Keratinocyte (primary cell): ENCODE data around the gene CNNM4.

ENCODE experiments used
- EZH2 ChIP-seq: IDR thresholded peaks from one replicate; pipeline ENCODE4 v1.6.1; 2012; ENCODE audit warnings: inconsistent platforms, mild to moderate bottlenecking, low read length, moderate library complexity
- TF ChIP-seq, protein P1 (sequence below), 3 experiments: IDR thresholded peaks in 1 of 3; conservative IDR thresholded peaks in 1 of 3; optimal IDR thresholded peaks in 1 of 3; 2 replicates in 2 of 3; 3 replicates in 1 of 3; pipeline versions ENCODE3 to v1.5.1; 2011; ENCODE audit warnings: low read length in 3 of 3, mild to moderate bottlenecking in 3 of 3, moderate library complexity in 2 of 3, control low read depth in 1 of 3, inconsistent platforms in 1 of 3; ENCODE audit not compliant: insufficient read depth in 2 of 3; ENCODE audit errors: extremely low read depth in 1 of 3

DNA sequence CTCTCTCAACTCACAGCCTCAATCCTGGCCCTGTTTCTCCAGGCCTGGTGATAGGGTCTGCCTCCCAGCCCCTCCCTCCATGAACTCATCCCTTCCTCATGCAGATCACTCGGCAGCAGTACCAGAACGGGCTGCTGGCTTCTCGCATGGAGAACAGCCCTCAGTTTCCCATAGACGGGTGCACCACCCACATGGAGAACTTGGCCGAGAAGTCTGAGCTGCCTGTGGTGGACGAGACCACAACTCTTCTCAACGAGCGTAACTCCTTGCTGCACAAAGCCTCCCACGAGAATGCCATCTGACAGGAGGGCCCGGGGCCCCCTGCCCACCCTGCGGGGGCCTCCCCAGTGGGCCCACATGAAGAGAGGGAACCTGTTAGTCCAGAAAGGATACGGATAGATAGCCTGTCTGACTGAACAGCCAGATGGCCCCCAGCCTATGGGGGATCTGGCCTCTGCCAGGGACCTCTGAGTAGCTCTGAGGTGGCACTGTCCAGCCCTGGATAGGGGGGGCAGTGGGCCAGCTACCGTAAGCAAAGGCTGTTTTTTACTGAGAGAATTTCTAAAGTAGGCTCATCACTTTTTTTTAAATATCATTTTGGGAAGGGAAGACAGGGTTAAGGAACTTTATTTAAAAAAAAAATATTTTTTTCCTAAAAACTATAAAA, 48.6 kb downstream of the CNNM4 start:
- TF ChIP-seq, protein P1, sequence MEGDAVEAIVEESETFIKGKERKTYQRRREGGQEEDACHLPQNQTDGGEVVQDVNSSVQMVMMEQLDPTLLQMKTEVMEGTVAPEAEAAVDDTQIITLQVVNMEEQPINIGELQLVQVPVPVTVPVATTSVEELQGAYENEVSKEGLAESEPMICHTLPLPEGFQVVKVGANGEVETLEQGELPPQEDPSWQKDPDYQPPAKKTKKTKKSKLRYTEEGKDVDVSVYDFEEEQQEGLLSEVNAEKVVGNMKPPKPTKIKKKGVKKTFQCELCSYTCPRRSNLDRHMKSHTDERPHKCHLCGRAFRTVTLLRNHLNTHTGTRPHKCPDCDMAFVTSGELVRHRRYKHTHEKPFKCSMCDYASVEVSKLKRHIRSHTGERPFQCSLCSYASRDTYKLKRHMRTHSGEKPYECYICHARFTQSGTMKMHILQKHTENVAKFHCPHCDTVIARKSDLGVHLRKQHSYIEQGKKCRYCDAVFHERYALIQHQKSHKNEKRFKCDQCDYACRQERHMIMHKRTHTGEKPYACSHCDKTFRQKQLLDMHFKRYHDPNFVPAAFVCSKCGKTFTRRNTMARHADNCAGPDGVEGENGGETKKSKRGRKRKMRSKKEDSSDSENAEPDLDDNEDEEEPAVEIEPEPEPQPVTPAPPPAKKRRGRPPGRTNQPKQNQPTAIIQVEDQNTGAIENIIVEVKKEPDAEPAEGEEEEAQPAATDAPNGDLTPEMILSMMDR (optimal IDR thresholded peaks at IDR 0.05 in 1 of 3, IDR thresholded peaks at IDR 0.05 in 1 of 3, conservative IDR thresholded peaks at IDR 0.05 in 1 of 3; ENCODE audit: extremely low read depth in 1 of 3, insufficient read depth in 2 of 3, low read length in 3 of 3) = no peak
- TF ChIP-seq EZH2 = no peak
